GM23338 (cell line): ENCODE measurements around the gene CTRB1. TPM values are rescaled to one million over a fixed set of nuclear protein-coding genes. Genes with fewer than 3 reads are reported as not detected.
"Not testable (repeated sequence)": the region's sequence is repeated elsewhere in the genome, so short reads cannot be mapped to it uniquely, and the experiment has no call there.

Source experiments
- ATAC-seq: fragments of 200-7000 bp; cut with Tn5 transposase; 3 replicates; pipeline ENCODE4 v1.9.1; 2020
- DNase-seq: peaks from one replicate; pipeline ENCODE4 v3.0.0-alpha.2; 2015; ENCODE audit warnings: low spot score
- H2AFZ ChIP-seq: fragments of 200-600 bp; sonication (generic); 2 replicates; pipeline ENCODE4 v1.8.0; 2016; ENCODE audit warnings: antibody characterized with exemption, mild to moderate bottlenecking, moderate library complexity
- H3F3A ChIP-seq: fragments of 200-600 bp; sonication (generic); replicated peaks from 2 replicates; pipeline ENCODE4 v1.8.0; 2017; ENCODE audit warnings: antibody characterized with exemption, mixed run types, low read depth
- H3K27ac ChIP-seq: fragments of 200-600 bp; sonication (generic); 2 replicates; pipeline ENCODE4 v1.6.1; 2016; ENCODE audit warnings: low read depth
- H3K27me3 ChIP-seq: fragments of 200-600 bp; sonication (generic); 2 replicates; pipeline ENCODE4 v1.8.0; 2016; ENCODE audit warnings: mild to moderate bottlenecking, mixed run types, moderate library complexity; ENCODE audit not compliant: insufficient read depth
- H3K36me3 ChIP-seq: fragments of 200-600 bp; sonication (generic); 2 replicates; pipeline ENCODE4 v1.8.0; 2016; ENCODE audit warnings: mild to moderate bottlenecking; ENCODE audit not compliant: insufficient read depth
- H3K4me1 ChIP-seq: fragments of 200-600 bp; sonication (generic); 2 replicates; pipeline ENCODE4 v1.8.0; 2016; ENCODE audit warnings: mild to moderate bottlenecking, moderate library complexity; ENCODE audit not compliant: insufficient read depth
- H3K4me2 ChIP-seq: fragments of 200-600 bp; sonication (generic); 2 replicates; pipeline ENCODE4 v1.7.1; 2017; ENCODE audit warnings: mixed run types
- H3K4me3 ChIP-seq: fragments of 200-600 bp; sonication (generic); 2 replicates; pipeline ENCODE4 v1.6.1; 2016; ENCODE audit warnings: mixed run types
- H3K79me2 ChIP-seq: fragments of 200-600 bp; sonication (generic); replicated peaks from 2 replicates; pipeline ENCODE4 v1.8.0; 2017; ENCODE audit warnings: mild to moderate bottlenecking; ENCODE audit not compliant: insufficient read depth
- H3K9me2 ChIP-seq: fragments of 200-600 bp; sonication (generic); 2 replicates; pipeline ENCODE4 v1.8.0; 2017; ENCODE audit not compliant: insufficient read depth
- H4K20me1 ChIP-seq: fragments of 200-600 bp; sonication (generic); replicated peaks from 2 replicates; pipeline ENCODE4 v1.8.0; 2017; ENCODE audit warnings: mild to moderate bottlenecking; ENCODE audit not compliant: insufficient read depth
- H3K27ac Mint-ChIP-seq: 2 replicates; pipeline ENCODE4 v1.8.0; 2020; ENCODE audit warnings: inconsistent platforms, mild to moderate bottlenecking, moderate library complexity, mixed read lengths
- H3K27me3 Mint-ChIP-seq: 3 replicates; pipeline ENCODE4 v1.8.0; 2022; ENCODE audit warnings: low read depth, mild to moderate bottlenecking, moderate library complexity, mixed read lengths, inconsistent platforms; ENCODE audit not compliant: insufficient read depth, poor library complexity
- H3K36me3 Mint-ChIP-seq: 3 replicates; pipeline ENCODE4 v1.8.0; 2021; ENCODE audit warnings: low read depth, mild to moderate bottlenecking, inconsistent platforms, moderate library complexity, mixed read lengths
- H3K4me1 Mint-ChIP-seq: 3 replicates; pipeline ENCODE4 v1.8.0; 2020; ENCODE audit warnings: mild to moderate bottlenecking, inconsistent platforms, mixed read lengths
- H3K4me3 Mint-ChIP-seq: 3 replicates; pipeline ENCODE4 v1.8.0; 2021; ENCODE audit warnings: moderate library complexity, mild to moderate bottlenecking, inconsistent platforms, mixed read lengths
- H3K9me3 Mint-ChIP-seq: 3 replicates; pipeline ENCODE4 v1.8.0; 2020; ENCODE audit warnings: moderate library complexity, mild to moderate bottlenecking, inconsistent platforms, mixed read lengths
- EZH2 ChIP-seq: fragments of 200-600 bp; sonication (generic); IDR thresholded peaks from one replicate; pipeline ENCODE4 v1.8.0; 2017; ENCODE audit warnings: antibody characterized with exemption, mild to moderate bottlenecking, low read depth; ENCODE audit not compliant: unreplicated experiment
- JUNB ChIP-seq: IDR thresholded peaks from one replicate; pipeline ENCODE4 v1.6.1; 2016; ENCODE audit warnings: antibody characterized with exemption; ENCODE audit not compliant: unreplicated experiment
- POLR2AphosphoS5 ChIP-seq: IDR thresholded peaks from 2 replicates; pipeline ENCODE4 v1.6.1; 2016; ENCODE audit warnings: antibody characterized with exemption, low read depth
- polyA plus RNA-seq: library from polyadenylated mRNA; unstranded; fragments of >200 nt; fragmentation: Nextera tagmentation; extraction: Ambion mirVana; gene quantifications from 2 replicates; pipeline ENCODE4 v1.2.1, GENCODE V29; 2016
- total RNA-seq: library from RNA; depleted of rRNA; stranded (reverse); fragments of >200 nt; shearing (Covaris generic); gene quantifications from 2 replicates; pipeline ENCODE4 v1.2.3, GENCODE V29; 2014
- TF ChIP-seq, protein P1 (sequence below): fragments of 250-450 bp; sonication (Bioruptor Pico); IDR thresholded peaks from 2 replicates; pipeline ENCODE4 v1.5.0; 2020; ENCODE audit warnings: mild to moderate bottlenecking, moderate library complexity

Gene CTRB1
- total and polyA plus RNA-seq, 2 experiments from 2014 or later: not detected

DNA sequence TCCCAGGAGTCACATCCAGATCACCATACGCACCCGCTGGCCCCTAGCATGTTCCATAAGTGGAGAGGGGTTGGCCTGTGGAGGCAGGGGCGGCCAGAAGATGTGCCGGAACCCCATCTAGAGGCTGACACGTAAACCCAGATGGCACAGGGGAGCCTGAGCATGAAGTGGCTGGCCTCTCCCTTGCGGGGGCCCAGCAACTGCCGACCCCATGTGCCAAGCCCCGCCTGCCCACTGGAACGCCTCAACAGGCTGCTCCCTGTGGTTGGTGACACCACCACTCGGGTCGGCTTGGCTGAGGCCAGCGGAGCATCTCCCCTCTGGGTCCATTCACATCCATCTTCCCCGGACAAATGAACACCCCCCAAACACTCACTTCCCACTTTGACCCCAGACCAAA lies 23.2 kb downstream of the CTRB1 start (continued):
- TF ChIP-seq, protein P1, sequence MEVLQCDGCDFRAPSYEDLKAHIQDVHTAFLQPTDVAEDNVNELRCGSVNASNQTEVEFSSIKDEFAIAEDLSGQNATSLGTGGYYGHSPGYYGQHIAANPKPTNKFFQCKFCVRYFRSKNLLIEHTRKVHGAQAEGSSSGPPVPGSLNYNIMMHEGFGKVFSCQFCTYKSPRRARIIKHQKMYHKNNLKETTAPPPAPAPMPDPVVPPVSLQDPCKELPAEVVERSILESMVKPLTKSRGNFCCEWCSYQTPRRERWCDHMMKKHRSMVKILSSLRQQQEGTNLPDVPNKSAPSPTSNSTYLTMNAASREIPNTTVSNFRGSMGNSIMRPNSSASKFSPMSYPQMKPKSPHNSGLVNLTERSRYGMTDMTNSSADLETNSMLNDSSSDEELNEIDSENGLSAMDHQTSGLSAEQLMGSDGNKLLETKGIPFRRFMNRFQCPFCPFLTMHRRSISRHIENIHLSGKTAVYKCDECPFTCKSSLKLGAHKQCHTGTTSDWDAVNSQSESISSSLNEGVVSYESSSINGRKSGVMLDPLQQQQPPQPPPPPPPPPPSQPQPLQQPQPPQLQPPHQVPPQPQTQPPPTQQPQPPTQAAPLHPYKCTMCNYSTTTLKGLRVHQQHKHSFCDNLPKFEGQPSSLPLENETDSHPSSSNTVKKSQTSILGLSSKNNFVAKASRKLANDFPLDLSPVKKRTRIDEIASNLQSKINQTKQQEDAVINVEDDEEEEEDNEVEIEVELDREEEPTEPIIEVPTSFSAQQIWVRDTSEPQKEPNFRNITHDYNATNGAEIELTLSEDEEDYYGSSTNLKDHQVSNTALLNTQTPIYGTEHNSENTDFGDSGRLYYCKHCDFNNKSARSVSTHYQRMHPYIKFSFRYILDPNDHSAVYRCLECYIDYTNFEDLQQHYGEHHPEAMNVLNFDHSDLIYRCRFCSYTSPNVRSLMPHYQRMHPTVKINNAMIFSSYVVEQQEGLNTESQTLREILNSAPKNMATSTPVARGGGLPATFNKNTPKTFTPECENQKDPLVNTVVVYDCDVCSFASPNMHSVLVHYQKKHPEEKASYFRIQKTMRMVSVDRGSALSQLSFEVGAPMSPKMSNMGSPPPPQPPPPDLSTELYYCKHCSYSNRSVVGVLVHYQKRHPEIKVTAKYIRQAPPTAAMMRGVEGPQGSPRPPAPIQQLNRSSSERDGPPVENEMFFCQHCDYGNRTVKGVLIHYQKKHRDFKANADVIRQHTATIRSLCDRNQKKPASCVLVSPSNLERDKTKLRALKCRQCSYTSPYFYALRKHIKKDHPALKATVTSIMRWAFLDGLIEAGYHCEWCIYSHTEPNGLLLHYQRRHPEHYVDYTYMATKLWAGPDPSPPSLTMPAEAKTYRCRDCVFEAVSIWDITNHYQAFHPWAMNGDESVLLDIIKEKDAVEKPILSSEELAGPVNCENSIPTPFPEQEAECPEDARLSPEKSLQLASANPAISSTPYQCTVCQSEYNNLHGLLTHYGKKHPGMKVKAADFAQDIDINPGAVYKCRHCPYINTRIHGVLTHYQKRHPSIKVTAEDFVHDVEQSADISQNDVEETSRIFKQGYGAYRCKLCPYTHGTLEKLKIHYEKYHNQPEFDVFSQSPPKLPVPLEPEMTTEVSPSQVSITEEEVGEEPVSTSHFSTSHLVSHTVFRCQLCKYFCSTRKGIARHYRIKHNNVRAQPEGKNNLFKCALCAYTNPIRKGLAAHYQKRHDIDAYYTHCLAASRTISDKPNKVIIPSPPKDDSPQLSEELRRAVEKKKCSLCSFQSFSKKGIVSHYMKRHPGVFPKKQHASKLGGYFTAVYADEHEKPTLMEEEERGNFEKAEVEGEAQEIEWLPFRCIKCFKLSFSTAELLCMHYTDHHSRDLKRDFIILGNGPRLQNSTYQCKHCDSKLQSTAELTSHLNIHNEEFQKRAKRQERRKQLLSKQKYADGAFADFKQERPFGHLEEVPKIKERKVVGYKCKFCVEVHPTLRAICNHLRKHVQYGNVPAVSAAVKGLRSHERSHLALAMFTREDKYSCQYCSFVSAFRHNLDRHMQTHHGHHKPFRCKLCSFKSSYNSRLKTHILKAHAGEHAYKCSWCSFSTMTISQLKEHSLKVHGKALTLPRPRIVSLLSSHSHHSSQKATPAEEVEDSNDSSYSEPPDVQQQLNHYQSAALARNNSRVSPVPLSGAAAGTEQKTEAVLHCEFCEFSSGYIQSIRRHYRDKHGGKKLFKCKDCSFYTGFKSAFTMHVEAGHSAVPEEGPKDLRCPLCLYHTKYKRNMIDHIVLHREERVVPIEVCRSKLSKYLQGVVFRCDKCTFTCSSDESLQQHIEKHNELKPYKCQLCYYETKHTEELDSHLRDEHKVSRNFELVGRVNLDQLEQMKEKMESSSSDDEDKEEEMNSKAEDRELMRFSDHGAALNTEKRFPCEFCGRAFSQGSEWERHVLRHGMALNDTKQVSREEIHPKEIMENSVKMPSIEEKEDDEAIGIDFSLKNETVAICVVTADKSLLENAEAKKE (CRISPR knock-in tag): no peak
- no peak for TF ChIP-seq JUNB

DNA sequence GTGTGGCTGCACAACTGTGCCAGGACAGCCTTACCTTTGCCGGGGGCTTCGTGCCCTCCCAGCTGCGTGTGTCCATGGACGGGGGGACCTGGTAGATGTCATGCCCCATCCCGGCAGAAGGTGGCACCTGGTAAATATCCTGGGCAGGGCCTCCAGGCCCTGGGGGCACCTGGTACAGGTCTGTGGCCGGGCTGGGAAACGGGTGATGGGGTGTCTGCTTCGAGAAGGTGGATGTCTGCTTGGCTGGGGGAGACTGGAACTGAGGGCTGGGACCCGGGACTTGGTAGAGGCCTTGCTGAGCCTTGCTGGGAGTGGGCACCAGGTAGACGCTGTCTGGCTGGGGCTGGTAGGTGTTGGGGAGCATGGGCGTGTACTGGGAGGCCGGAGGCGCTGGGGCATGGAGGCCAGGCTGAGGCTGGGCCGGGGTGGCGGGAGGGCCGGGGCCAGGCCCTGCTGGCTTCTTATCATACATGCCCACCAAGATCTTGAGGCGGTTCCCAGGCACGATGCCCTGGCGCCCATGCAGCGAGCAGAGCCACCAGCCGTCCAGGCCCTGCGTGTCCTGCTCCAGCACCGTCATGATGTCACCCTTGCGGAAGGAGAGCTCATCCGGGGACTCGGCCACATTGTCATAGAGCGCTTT lies 23.8 kb downstream of the CTRB1 start:
- H3K36me3 ChIP-seq, H2AFZ ChIP-seq, DNase-seq, H3K9me2 ChIP-seq, H3K9me3 Mint-ChIP-seq, H3K27ac Mint-ChIP-seq, H3K27me3 ChIP-seq, H3K4me3 Mint-ChIP-seq, H3K4me3 ChIP-seq, H3K4me2 ChIP-seq, ATAC-seq: not testable (repeated sequence)
- H3K4me1 ChIP-seq: peaks cover 30% of the 10 kb centered on the region
- H3K4me1 Mint-ChIP-seq: peaks cover 59% of the 10 kb centered on the region
- peak overlapping the region; percentile 93; the same call in 1 of the 2 replicates for H3K27ac ChIP-seq
- peaks cover 85% of the 10 kb centered on the region for H3K79me2 ChIP-seq
- 0 out of 2 replicates have a peak, but pooled peaks cover 11% of the 10 kb centered on the region for H3F3A ChIP-seq
- H4K20me1 ChIP-seq: peaks cover 29% of the 10 kb centered on the region
- peaks cover 29% of the 10 kb centered on the region for H3K27me3 Mint-ChIP-seq
- peaks cover 39% of the 10 kb centered on the region for H3K36me3 Mint-ChIP-seq

DNA sequence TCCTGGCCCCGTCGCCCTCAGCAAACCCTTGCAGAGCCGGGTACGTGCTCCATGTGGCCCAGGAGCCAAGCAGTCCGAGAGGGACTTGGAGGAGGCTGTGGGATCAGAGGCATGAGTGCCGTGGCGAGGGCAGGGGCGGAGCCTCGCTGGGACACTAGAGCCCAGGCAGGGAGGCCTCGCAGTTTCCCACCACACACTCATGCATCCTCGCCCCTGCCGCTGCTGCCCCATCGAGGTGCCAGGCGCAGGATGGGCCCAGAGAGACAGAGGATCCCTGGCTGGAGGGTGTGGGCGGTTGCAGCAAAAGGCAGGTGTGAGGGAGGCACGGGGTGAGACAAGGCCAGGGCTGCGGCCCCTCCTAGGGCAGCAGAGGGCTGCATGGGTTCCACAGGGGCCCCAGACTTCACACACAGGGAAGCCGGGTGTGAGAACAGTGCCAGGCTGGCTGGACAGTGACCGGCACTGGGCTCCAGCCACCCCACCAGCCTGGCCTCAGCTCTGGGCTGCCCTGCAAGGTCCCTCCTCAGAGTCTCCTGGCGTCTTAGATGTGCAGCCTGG lies 25.0 kb downstream of the CTRB1 start:
- no peak overlapping the region for H3K4me3 Mint-ChIP-seq
- peaks cover 39% of the 10 kb centered on the region for H3K36me3 Mint-ChIP-seq
- Histone ChIP-seq H3F3A (0 out of 2 replicates have a peak, but pooled peaks cover 11% of the 10 kb centered on the region), H3K4me1 (peaks cover 36% of the 10 kb centered on the region), H4K20me1 (peaks cover 41% of the 10 kb centered on the region), H2AFZ (no peak overlapping the region), H3K79me2 (peaks cover 93% of the 10 kb centered on the region), H3K4me2 (no peak overlapping the region), H3K36me3 (no peaks in the 10 kb centered on the region), H3K4me3 (no peak overlapping the region), H3K9me2 (no peaks in the 10 kb centered on the region), H3K27ac (peak overlapping the region; percentile 93), H3K27me3 (no peaks in the 10 kb centered on the region)
- peak; percentile 4 for ATAC-seq
- peaks cover 39% of the 10 kb centered on the region for H3K27me3 Mint-ChIP-seq
- H3K27ac Mint-ChIP-seq: peak overlapping the region; percentile 97
- TF ChIP-seq POLR2AphosphoS5: no peak; the same call in 1 of the 2 replicates
- no peak for TF ChIP-seq EZH2
- H3K4me1 Mint-ChIP-seq: peaks cover 71% of the 10 kb centered on the region
- no peak for DNase-seq
- no peaks in the 10 kb centered on the region; the same call in 1 of the 3 replicates for H3K9me3 Mint-ChIP-seq
